ENCODE results near the gene ROGDI.

The ROGDI gene

GRCh38 chr16:4820652-4821051 is 18.2 kb upstream of the ROGDI start:
- DNase-seq (ENCODE audit: low read depth), result no peak
- H3K4me3 ChIP-seq (ENCODE audit: control insufficient read depth, low read depth, low read length), result no peak overlapping the region
- no peak for TF ChIP-seq CTCF (IDR thresholded peaks at IDR 0.05; ENCODE audit: control insufficient read depth, insufficient read depth, low read depth, low read length, missing control alignments)

- H3K4me3 ChIP-seq (ENCODE audit: control insufficient read depth, low read depth, low read length), result no peak overlapping the region
- no peak for TF ChIP-seq CTCF (IDR thresholded peaks at IDR 0.05; ENCODE audit: control insufficient read depth, insufficient read depth, low read depth, low read length, missing control alignments)
- DNase-seq (ENCODE audit: low read depth), result no peak
Observed at GRCh38 chr16:4814542-4815173, 12.2 kb upstream of the ROGDI start.

GRCh38 chr16:4814046-4814445 is 11.6 kb upstream of the ROGDI start:
- no peak for DNase-seq (ENCODE audit: low read depth)
- no peak overlapping the region for H3K4me3 ChIP-seq (ENCODE audit: control insufficient read depth, low read depth, low read length)
- TF ChIP-seq CTCF (IDR thresholded peaks at IDR 0.05; ENCODE audit: control insufficient read depth, insufficient read depth, low read depth, low read length, missing control alignments), result no peak

GRCh38 chr16:4813251-4814003 is 11.0 kb upstream of the ROGDI start:
- TF ChIP-seq CTCF (IDR thresholded peaks at IDR 0.05; ENCODE audit: control insufficient read depth, insufficient read depth, low read depth, low read length, missing control alignments), result no peak
- DNase-seq (ENCODE audit: low read depth), result no peak
- no peak overlapping the region for H3K4me3 ChIP-seq (ENCODE audit: control insufficient read depth, low read depth, low read length)

- no peak for TF ChIP-seq CTCF (IDR thresholded peaks at IDR 0.05; ENCODE audit: control insufficient read depth, insufficient read depth, low read depth, low read length, missing control alignments)
- DNase-seq (ENCODE audit: low read depth), result no peak
- no peak overlapping the region for H3K4me3 ChIP-seq (ENCODE audit: control insufficient read depth, low read depth, low read length)
Observed at GRCh38 chr16:4811773-4812172, 9.3 kb upstream of the ROGDI start.

DNA sequence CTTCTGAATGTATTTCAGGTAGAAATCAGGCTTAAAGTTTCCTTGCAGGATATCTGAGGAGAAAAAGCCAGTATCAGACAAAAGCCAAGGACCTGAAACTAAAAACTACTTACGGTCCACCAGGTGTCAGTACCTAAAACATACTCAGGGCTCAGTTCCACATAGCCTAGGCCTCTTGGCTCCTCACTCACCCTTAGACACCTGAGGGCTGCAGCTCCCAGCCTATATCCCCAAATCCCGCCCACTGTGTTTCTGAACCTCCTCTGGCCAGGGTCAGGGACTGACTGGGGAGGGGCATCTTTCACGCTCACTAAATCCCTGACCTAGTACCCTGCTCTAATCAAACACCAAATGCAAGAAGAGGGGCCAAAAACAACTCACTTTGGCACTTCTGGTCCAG is 8.8 kb upstream of the ROGDI start:
- TF ChIP-seq CTCF (IDR thresholded peaks at IDR 0.05; ENCODE audit: control insufficient read depth, insufficient read depth, low read depth, low read length, missing control alignments), result no peak
- H3K4me3 ChIP-seq (ENCODE audit: control insufficient read depth, low read depth, low read length), result no peak overlapping the region
- DNase-seq (ENCODE audit: low read depth), result no peak

All from AG09309 (cell line).